Upper lobe of left lung (tissue), 6 donors: Measurements from ENCODE around the gene KLF15. TPM values are rescaled to one million over a fixed set of nuclear protein-coding genes. Genes with fewer than 3 reads are reported as not detected.

Experiments used
- ATAC-seq, 2 donors: fragments of 200-7000 bp; cut with Tn5 transposase; one replicate each; pipeline ENCODE4 v1.9.1; 2022; ENCODE audit warnings: mild to moderate bottlenecking in 2 of 2, moderate library complexity in 2 of 2; ENCODE audit not compliant: low FRiP score in 2 of 2
- DNase-seq, 2 donors: peaks; one replicate each; pipeline ENCODE4 v3.0.0-alpha.2; 2019 to 2020
- H3K27ac ChIP-seq, 4 donors: fragments of 200-600 bp; sonication (generic); one replicate each; pipeline ENCODE4 v1.5.1; 2016 to 2019
- H3K27me3 ChIP-seq, 4 donors: fragments of 200-600 bp; sonication (generic); one replicate each; pipeline ENCODE4 v1.5.1; 2017 to 2019
- H3K36me3 ChIP-seq, 4 donors: fragments of 200-600 bp; sonication (generic); one replicate each; pipeline ENCODE4 v1.5.1; 2016 to 2019
- H3K4me1 ChIP-seq, 4 donors: fragments of 200-600 bp; sonication (generic); one replicate each; pipeline ENCODE4 v1.5.1; 2018 to 2019
- H3K4me3 ChIP-seq, 4 donors: fragments of 200-600 bp; sonication (generic); one replicate each; pipeline ENCODE4 v1.5.1; 2017 to 2019; ENCODE audit warnings: mild to moderate bottlenecking in 2 of 4, moderate library complexity in 1 of 4
- H3K9me3 ChIP-seq, 4 donors: fragments of 200-600 bp; sonication (generic); one replicate each; pipeline ENCODE4 v1.5.1; 2018 to 2019
- CTCF ChIP-seq, 6 experiments: fragments of 450-650 bp in 4 of 6; fragments of 200-600 bp in 2 of 6; sonication (generic) in 2 of 6; IDR thresholded peaks; one replicate each; pipeline ENCODE4 v1.5.1; 2016 to 2019; ENCODE audit warnings: antibody characterized with exemption in 6 of 6
- EP300 ChIP-seq, 4 donors: sonication (generic); formaldehyde crosslinking; IDR thresholded peaks; one replicate each; pipeline ENCODE4 v1.5.1; 2017; ENCODE audit warnings: antibody characterized with exemption in 4 of 4, control low read depth in 2 of 4
- POLR2A ChIP-seq, 4 donors: fragments of 450-650 bp; IDR thresholded peaks; one replicate each; pipeline ENCODE4 v1.5.1; 2016 to 2017; ENCODE audit warnings: antibody characterized with exemption in 4 of 4, mild to moderate bottlenecking in 2 of 4
- POLR2AphosphoS5 ChIP-seq, 2 donors: sonication (generic); formaldehyde crosslinking; IDR thresholded peaks; one replicate each; pipeline ENCODE4 v1.5.1; 2017; ENCODE audit warnings: antibody characterized with exemption in 2 of 2
- WGBS, 2 donors: methylation state at CpG; one replicate each; pipeline ENCODE4 v1.1.5; 2017 to 2018; 5-methylcytosine and 5-hydroxymethylcytosine counted together
- total RNA-seq, 6 donors: library from RNA; depleted of rRNA in 4 of 6; stranded (reverse); fragments of >200 nt in 4 of 6; gene quantifications; one replicate each; pipeline versions ENCODE4 v1.1.0 to v1.2.1, GENCODE V29; 2016 to 2021
- donor health status: DM: no; HTN: no; CAD: no; lungs with moderate emphysema.
- donor health status: DM: no; HTN: yes; CAD: no; lungs with severe emphysema.

Gene KLF15
- total RNA-seq, 6 donors from 2014 or later: 21.6 to 52.4 (median 38.3) TPM

DNA sequence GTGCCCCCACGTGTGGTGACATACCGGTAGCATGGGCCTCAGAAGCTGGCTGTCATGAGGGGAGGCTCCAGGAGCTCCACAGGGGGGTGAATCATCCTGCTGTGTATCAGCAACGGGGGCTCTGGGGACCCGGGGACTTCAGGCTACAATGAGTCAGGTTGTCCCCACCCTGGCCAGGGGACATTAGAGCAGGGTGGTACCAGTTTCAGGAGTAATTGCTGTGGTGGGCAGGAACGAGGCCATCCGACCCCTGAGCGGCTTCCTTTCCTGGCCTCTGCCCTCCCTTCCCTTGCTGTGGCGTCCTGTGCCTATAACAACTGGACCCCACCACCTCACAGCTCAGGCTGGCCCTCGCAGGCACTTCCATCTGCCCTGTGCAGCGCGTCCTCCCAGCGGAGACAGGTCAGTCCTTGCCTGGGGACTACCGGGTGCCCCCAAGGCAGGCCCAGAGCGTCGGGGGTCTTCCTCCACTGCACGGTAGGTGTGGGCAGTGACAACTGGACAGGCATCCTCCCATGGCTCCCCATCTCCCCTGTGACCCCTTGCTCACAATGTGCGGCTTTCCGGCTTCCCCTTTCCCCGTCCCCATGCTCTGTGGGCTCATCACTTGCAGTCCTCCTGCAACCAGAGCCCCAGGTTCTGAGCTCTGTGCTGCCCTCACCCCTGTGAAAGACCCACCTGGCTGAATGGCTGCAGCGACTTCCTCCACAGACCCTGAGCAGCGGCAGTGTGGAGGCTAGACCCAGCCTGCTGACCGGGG, 57.0 kb downstream of the KLF15 start:
- ATAC-seq (peak in 1 of 2 donors; percentile 66), DNase-seq (peak in 1 of 2 donors; percentile 40)
- Histone ChIP-seq H3K27me3 (no peaks in the 10 kb centered on the region), H3K9me3 (peaks cover 0 to 5% (median 1%) of the 10 kb centered on the region in 4 donors), H3K27ac (peak overlapping the region in 2 of 4 donors; percentile 24 to 65), H3K36me3 (no peaks in the 10 kb centered on the region), H3K4me1 (peaks cover 0 to 5% (median 3%) of the 10 kb centered on the region in 4 donors), H3K4me3 (no peak overlapping the region)
- WGBS, 2 donors: 82 to 89% methylated on average over 12 to 22 of the region's 22 CpGs
- no peak for TF ChIP-seq POLR2AphosphoS5 (IDR thresholded peaks at IDR 0.05)

GRCh38 chr3:126295407-126295939, 61.7 kb downstream of the KLF15 start:
- DNase-seq (no peak), ATAC-seq (no peak)
- Histone ChIP-seq H3K9me3 (no peaks in the 10 kb centered on the region), H3K27me3 (no peaks in the 10 kb centered on the region), H3K4me3 (no peak overlapping the region), H3K36me3 (no peaks in the 10 kb centered on the region), H3K27ac (no peak overlapping the region), H3K4me1 (peaks cover 0 to 21% (median 2%) of the 10 kb centered on the region in 4 donors)
- no peak for TF ChIP-seq POLR2A (IDR thresholded peaks at IDR 0.05)
- no peak for TF ChIP-seq CTCF (IDR thresholded peaks at IDR 0.05)
- no peak for TF ChIP-seq EP300 (IDR thresholded peaks at IDR 0.05)
- no peak for TF ChIP-seq POLR2AphosphoS5 (IDR thresholded peaks at IDR 0.05)
- WGBS, 2 donors: 77 to 94% methylated on average over 4 of the region's 4 CpGs

DNA sequence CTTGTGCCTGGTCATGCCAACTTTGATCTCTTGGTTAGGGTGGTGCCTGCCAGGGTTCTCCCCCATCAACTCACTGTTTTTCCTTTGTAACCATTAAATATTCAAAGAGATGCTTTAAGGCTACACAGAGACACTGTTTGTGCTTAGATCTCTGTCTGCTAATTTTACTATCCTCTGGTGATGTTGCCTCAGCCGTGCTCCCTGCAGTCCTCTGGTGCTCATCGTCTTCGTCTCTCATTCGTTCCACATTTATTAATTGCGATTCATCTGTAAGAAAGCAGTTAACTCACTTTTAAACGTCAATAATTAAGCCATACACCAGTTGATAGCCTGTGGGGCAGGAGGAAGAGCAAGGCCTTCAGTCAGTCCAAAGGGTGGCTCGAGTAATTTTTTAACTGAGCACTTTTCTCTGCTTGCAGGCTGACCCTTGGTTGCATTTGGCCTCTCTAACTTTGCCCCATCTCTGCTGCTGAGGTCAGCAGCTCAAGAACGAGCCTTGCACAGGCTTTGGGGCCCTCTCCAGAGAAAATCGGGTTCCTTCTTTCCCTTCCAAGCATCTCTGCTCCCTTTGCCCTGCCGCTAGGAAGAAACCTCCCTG, 62.9 kb downstream of the KLF15 start:
- peaks cover 0 to 21% (median 2%) of the 10 kb centered on the region in 4 donors for H3K4me1 ChIP-seq
- 81 to 83% methylated on average over 10 of the region's 10 CpGs for WGBS, 2 donors
- H3K27ac ChIP-seq: peak overlapping the region in 1 of 4 donors; percentile 43
- no peaks in the 10 kb centered on the region for H3K27me3 ChIP-seq
- TF ChIP-seq CTCF (IDR thresholded peaks at IDR 0.05): no peak
- TF ChIP-seq EP300 (IDR thresholded peaks at IDR 0.05): no peak
- TF ChIP-seq POLR2AphosphoS5 (IDR thresholded peaks at IDR 0.05): no peak
- TF ChIP-seq POLR2A (IDR thresholded peaks at IDR 0.05): no peak
- ATAC-seq (no peak), DNase-seq (no peak)
- no peaks in the 10 kb centered on the region for H3K36me3 ChIP-seq
- H3K9me3 ChIP-seq: no peaks in the 10 kb centered on the region
- H3K4me3 ChIP-seq: no peak overlapping the region

DNA sequence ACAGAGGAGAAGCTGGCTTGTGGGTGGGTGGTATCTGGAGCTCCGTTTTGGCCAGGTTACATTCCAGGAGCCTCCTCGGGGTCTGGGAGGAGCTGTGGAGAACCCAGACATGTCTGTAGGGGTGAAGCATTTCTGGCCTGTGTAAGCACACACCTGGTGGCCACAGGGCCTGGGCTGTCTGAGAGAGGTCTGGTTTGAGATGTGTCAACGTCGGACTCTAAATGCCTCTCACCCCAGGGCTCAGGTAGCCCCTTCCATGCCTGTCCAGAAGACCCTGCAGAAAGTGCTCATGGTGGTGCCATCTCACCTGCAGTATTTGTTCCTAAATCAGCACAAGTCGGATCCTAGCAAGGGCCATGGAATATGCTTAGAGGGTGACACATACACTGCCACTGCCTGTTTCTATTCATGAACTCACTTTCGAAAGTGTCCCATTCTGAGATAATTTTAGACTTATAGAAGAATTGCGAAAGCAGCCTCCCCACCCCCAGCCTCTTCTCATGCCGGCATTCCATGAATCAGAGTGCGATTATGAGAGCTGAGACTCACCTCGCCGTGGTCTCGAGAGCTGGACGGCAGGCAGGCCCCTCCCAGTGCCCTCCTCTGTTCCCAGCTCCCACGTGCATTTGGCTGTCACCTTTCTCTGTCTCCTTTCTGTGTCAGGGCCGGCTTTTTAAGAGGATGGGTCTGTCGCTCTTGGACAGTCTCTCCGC, 63.7 kb downstream of the KLF15 start:
- TF ChIP-seq CTCF (IDR thresholded peaks at IDR 0.05) (no peak), POLR2AphosphoS5 (IDR thresholded peaks at IDR 0.05) (peak; percentile 38 to 43), EP300 (IDR thresholded peaks at IDR 0.05) (peak in 1 of 4 donors; percentile 26), POLR2A (IDR thresholded peaks at IDR 0.05) (no peak)
- no peaks in the 10 kb centered on the region for H3K36me3 ChIP-seq
- ATAC-seq (peak; percentile 45 to 82), DNase-seq (peak; percentile 34 to 90)
- H3K4me3 ChIP-seq: no peak overlapping the region
- 52 to 72% methylated on average over 16 to 17 of the region's 17 CpGs for WGBS, 2 donors
- peaks cover 0 to 22% (median 5%) of the 10 kb centered on the region in 4 donors for H3K4me1 ChIP-seq
- peak overlapping the region in 3 of 4 donors; percentile 42 to 66 (median 43) for H3K27ac ChIP-seq
- H3K27me3 ChIP-seq: no peaks in the 10 kb centered on the region
- H3K9me3 ChIP-seq: no peaks in the 10 kb centered on the region

Other genes with a start within 250 kb of the KLF15 start
- 10 to 100 TPM in 1 of 6 donors, 1 to 10 TPM in 5; 2.4 to 11.5 (median 4.7) TPM for gene ALDH1L1, start 176.8 kb downstream of the KLF15 start, total RNA-seq
- gene CFAP100, start 37.5 kb upstream of the KLF15 start, total RNA-seq: 10 to 100 TPM in 4 of 6 donors, 1 to 10 TPM in 1, under 1 TPM in 1; 0.09 to 57.9 (median 21.6) TPM
- gene ZXDC, start 118.5 kb upstream of the KLF15 start, total RNA-seq: 100 to 1,000 TPM in 1 of 6 donors, 10 to 100 TPM in 5; 35.9 to 112 (median 53.5) TPM
- not detected for gene UROC1, start 160.4 kb upstream of the KLF15 start, total RNA-seq
- gene CHST13, start 166.7 kb upstream of the KLF15 start, total RNA-seq: 1 to 10 TPM in 3 of 6 donors, under 1 TPM in 1, not detected in 2; 0.57 to 3.1 (median 2.0) TPM
- not detected for gene C3orf22, start 201.5 kb upstream of the KLF15 start, total RNA-seq